ENCODE data around the gene ARL8A. TPM values are rescaled to one million over a fixed set of nuclear protein-coding genes. Genes with fewer than 3 reads are reported as not detected.

The ARL8A gene
- total and polyA plus RNA-seq, 2 of the 4 experiments (the other 2 are of a cell fraction): 18.1 to 30.7 TPM

- Histone ChIP-seq H2AK5ac (ENCODE audit: low read depth, low read length) (no peak overlapping the region), H2BK15ac (ENCODE audit: low read depth, low read length) (no peak overlapping the region), H2BK20ac (ENCODE audit: low read depth, low read length) (no peak overlapping the region), H2AFZ (replicated peaks; ENCODE audit: low read length, poor library complexity) (no peak overlapping the region), H4K20me1 (ENCODE audit: insufficient read depth, low read length) (peaks cover 4% of the 10 kb centered on the region; the same call in 1 of the 2 replicates), H3K14ac (replicated peaks; ENCODE audit: low read depth, low read length) (no peak overlapping the region), H3K27ac (ENCODE audit: insufficient read depth, low read length) (no peak overlapping the region), H3K4me2 (ENCODE audit: low read depth, low read length) (no peak overlapping the region), H2BK5ac (ENCODE audit: low read depth, low read length, poor library complexity, severe bottlenecking) (no peak overlapping the region), H3K4ac (ENCODE audit: low read depth, low read length) (no peak overlapping the region), H4K5ac (ENCODE audit: low read depth, low read length) (no peak overlapping the region), H2AK9ac (replicated peaks; ENCODE audit: low read depth, low read length, poor library complexity) (no peak overlapping the region), H4K91ac (ENCODE audit: insufficient read depth, low read depth, low read length) (no peak overlapping the region), H3K56ac (ENCODE audit: extremely low read depth, insufficient read depth, low read length) (no peak overlapping the region), H3K23ac (ENCODE audit: low read depth, low read length) (no peak overlapping the region), H3K9me1 (ENCODE audit: insufficient read depth, low read length) (no peaks in the 10 kb centered on the region), H4K8ac (ENCODE audit: low read depth in 2 of 2, low read length in 2 of 2) (no peak overlapping the region), H3K9ac (ENCODE audit: low read depth, low read length) (no peak overlapping the region), H3K4me1 (ENCODE audit: control insufficient read depth, insufficient read depth, low read length) (no peaks in the 10 kb centered on the region), H3K36me3 (ENCODE audit: control insufficient read depth, insufficient read depth, low read length) (no peaks in the 10 kb centered on the region), H3K79me1 (ENCODE audit: low read depth in 1 of 2, low read length in 2 of 2) (no peaks in the 10 kb centered on the region), H3K18ac (ENCODE audit: low read depth, low read length) (no peak overlapping the region), H2BK120ac (ENCODE audit: low read depth, low read length) (no peak overlapping the region), H3K9me3 (ENCODE audit: control insufficient read depth, insufficient read depth, low read length) (no peaks in the 10 kb centered on the region), H3K27me3 (ENCODE audit: control insufficient read depth, insufficient read depth, low read length) (peaks cover 72% of the 10 kb centered on the region), H3K4me3 (ENCODE audit: insufficient read depth, low read depth, low read length) (no peak overlapping the region)
- WGBS, 2 experiments (ENCODE audit: extremely low coverage in 2 of 2, insufficient read length in 1 of 2): 59% methylated on average over 7 of the region's 19 CpGs; no CpG with 5 or more reads in 1 of the 2 experiments
- DNase-seq: no peak
- ChIA-PET POLR2A (ENCODE audit: unreplicated experiment) (no interaction called here), CTCF (interaction anchor here (0.9 kb wide), 1 partner anchor 9 kb away, joined by 3 read pairs; no protein-coding TSS in a partner anchor)
- BruUV-seq (replicated peaks): no TSS peak
- ATAC-seq (ENCODE audit: low read depth): no peak
- no peak for TF ChIP-seq RFX5 (IDR thresholded peaks at IDR 0.05; ENCODE audit: low read depth, low read length)
- TF ChIP-seq MAFK (IDR thresholded peaks at IDR 0.05; ENCODE audit: low read depth, low read length): no peak
- no peak for TF ChIP-seq RAD21 (IDR thresholded peaks at IDR 0.05; ENCODE audit: low read length)
- TF ChIP-seq MAZ (IDR thresholded peaks at IDR 0.05; ENCODE audit: borderline replicate concordance, low read depth, low read length): no peak
- intact Hi-C loops (cut with micrococcal nuclease): no loop called here
- in situ Hi-C loops (cut with MboI; ENCODE audit: low sequenced_read_pairs): no loop called here
- dilution Hi-C loops (cut with HindIII; ENCODE audit: low sequenced_read_pairs, unreplicated experiment): no loop called here
These were observed 35.6 kb upstream of the ARL8A start for GRCh38 chr1:202179828-202180750.

All from IMR-90 (cell line).